Nephron (organoid): ENCODE results near the gene METTL6.
"Not testable (repeated sequence)": the region's sequence is repeated elsewhere in the genome, so short reads cannot be mapped to it uniquely, and the experiment has no call there.

Experiments used
- H3K27ac Mint-ChIP-seq, 3 experiments: 2 replicates each; pipeline ENCODE4 v1.8.0; 2020; ENCODE audit warnings: mixed read lengths in 3 of 3, mild to moderate bottlenecking in 2 of 3, moderate library complexity in 1 of 3
- H3K27me3 Mint-ChIP-seq: 2 replicates; pipeline ENCODE4 v1.8.0; 2021; ENCODE audit warnings: low read depth, mild to moderate bottlenecking, moderate library complexity, mixed read lengths
- H3K36me3 Mint-ChIP-seq: 2 replicates; pipeline ENCODE4 v1.8.0; 2020; ENCODE audit warnings: low read depth, mixed read lengths
- H3K4me1 Mint-ChIP-seq: 2 replicates; pipeline ENCODE4 v1.8.0; 2020; ENCODE audit warnings: mixed read lengths
- H3K4me3 Mint-ChIP-seq, 3 experiments: 2 replicates each; pipeline ENCODE4 v1.8.0; 2020; ENCODE audit warnings: mild to moderate bottlenecking in 3 of 3, mixed read lengths in 3 of 3, moderate library complexity in 2 of 3
- H3K9me3 Mint-ChIP-seq: 2 replicates; pipeline ENCODE4 v1.8.0; 2020; ENCODE audit warnings: mixed read lengths
- CTCF ChIP-seq, 3 experiments: fragments of 200-600 bp; sonication (generic); IDR thresholded peaks; one replicate each; pipeline ENCODE4 v1.5.0; 2021; ENCODE audit warnings: antibody characterized with exemption in 3 of 3; ENCODE audit not compliant: unreplicated experiment in 3 of 3

Gene METTL6

GRCh38 chr3:15390460-15390859 is 36.9 kb downstream of the METTL6 start:
- TF ChIP-seq CTCF (IDR thresholded peaks at IDR 0.05; ENCODE audit: unreplicated experiment in 3 of 3), result no peak
- Mint-ChIP-seq H3K4me1 (no peaks in the 10 kb centered on the region), H3K36me3 (peaks cover 11% of the 10 kb centered on the region), H3K27me3 (no peaks in the 10 kb centered on the region), H3K27ac (no peak overlapping the region), H3K9me3 (peaks cover 24% of the 10 kb centered on the region), H3K4me3 (no peak overlapping the region)

- not testable (repeated sequence) for H3K27me3 Mint-ChIP-seq, H3K4me1 Mint-ChIP-seq, H3K27ac Mint-ChIP-seq, H3K4me3 Mint-ChIP-seq
- Mint-ChIP-seq H3K36me3 (peaks cover 11% of the 10 kb centered on the region), H3K9me3 (peaks cover 21% of the 10 kb centered on the region)
Measured at GRCh38 chr3:15388335-15388734, 39.0 kb downstream of the METTL6 start.

GRCh38 chr3:15387735-15388134 is 39.6 kb downstream of the METTL6 start:
- no peaks in the 10 kb centered on the region for H3K4me1 Mint-ChIP-seq
- no peak for TF ChIP-seq CTCF (IDR thresholded peaks at IDR 0.05; ENCODE audit: unreplicated experiment in 3 of 3)
- peaks cover 18% of the 10 kb centered on the region for H3K9me3 Mint-ChIP-seq
- H3K4me3 Mint-ChIP-seq, result no peak overlapping the region
- peaks cover 11% of the 10 kb centered on the region for H3K36me3 Mint-ChIP-seq
- H3K27ac Mint-ChIP-seq, result no peak overlapping the region
- H3K27me3 Mint-ChIP-seq, result no peaks in the 10 kb centered on the region

GRCh38 chr3:15387171-15387581 is 40.2 kb downstream of the METTL6 start:
- Mint-ChIP-seq H3K9me3 (peaks cover 18% of the 10 kb centered on the region), H3K4me3 (no peak overlapping the region), H3K36me3 (peaks cover 11% of the 10 kb centered on the region), H3K27ac (no peak overlapping the region), H3K4me1 (no peaks in the 10 kb centered on the region), H3K27me3 (no peaks in the 10 kb centered on the region)
- TF ChIP-seq CTCF (IDR thresholded peaks at IDR 0.05; ENCODE audit: unreplicated experiment in 3 of 3), result no peak

- H3K4me3 Mint-ChIP-seq, H3K27ac Mint-ChIP-seq, H3K4me1 Mint-ChIP-seq, H3K27me3 Mint-ChIP-seq: not testable (repeated sequence)
- Mint-ChIP-seq H3K9me3 (peaks cover 18% of the 10 kb centered on the region), H3K36me3 (peaks cover 11% of the 10 kb centered on the region)
Measured at GRCh38 chr3:15386654-15386955, 40.7 kb downstream of the METTL6 start.

GRCh38 chr3:15385901-15386653 is 41.3 kb downstream of the METTL6 start:
- Mint-ChIP-seq H3K4me3 (no peak overlapping the region), H3K27ac (no peak overlapping the region), H3K4me1 (no peaks in the 10 kb centered on the region), H3K9me3 (peaks cover 17% of the 10 kb centered on the region), H3K27me3 (no peaks in the 10 kb centered on the region), H3K36me3 (peaks cover 11% of the 10 kb centered on the region)
- TF ChIP-seq CTCF (IDR thresholded peaks at IDR 0.05; ENCODE audit: unreplicated experiment in 3 of 3), result no peak

GRCh38 chr3:15385238-15385695 is 42.1 kb downstream of the METTL6 start:
- H3K4me3 Mint-ChIP-seq, H3K4me1 Mint-ChIP-seq, H3K27ac Mint-ChIP-seq, H3K27me3 Mint-ChIP-seq, H3K36me3 Mint-ChIP-seq: not testable (repeated sequence)
- peaks cover 11% of the 10 kb centered on the region for H3K9me3 Mint-ChIP-seq
